Mesendoderm (in vitro differentiated cells): ENCODE measurements around the gene CCND3.
A peak's percentile ranks its signal among the peaks of the same experiment; 100 is the strongest.

Experiments
- DNase-seq: peaks from one replicate; pipeline ENCODE4 v3.0.0; 2013
- H2AK5ac ChIP-seq: 2 replicates; pipeline ENCODE4 v1.6.1; 2013; ENCODE audit warnings: low read length, inconsistent platforms
- H2BK120ac ChIP-seq: 2 replicates; pipeline ENCODE4 v1.6.1; 2013; ENCODE audit warnings: low read depth, mild to moderate bottlenecking, low read length, moderate library complexity, mixed read lengths
- H2BK15ac ChIP-seq: replicated peaks from 2 replicates; pipeline ENCODE4 v1.6.1; 2013; ENCODE audit warnings: low read depth, mild to moderate bottlenecking, moderate library complexity
- H2BK5ac ChIP-seq: 2 replicates; pipeline ENCODE4 v1.6.1; 2013; ENCODE audit warnings: low read length, inconsistent platforms
- H3K18ac ChIP-seq: 2 replicates; pipeline ENCODE4 v1.6.1; 2013; ENCODE audit warnings: mild to moderate bottlenecking, low read length, mixed read lengths
- H3K23ac ChIP-seq: one replicate; pipeline ENCODE4 v1.6.1; 2013; ENCODE audit warnings: low read length
- H3K27ac ChIP-seq: 2 replicates; pipeline ENCODE4 v1.5.1; 2013; ENCODE audit warnings: low read depth, mild to moderate bottlenecking, inconsistent platforms, low read length, moderate library complexity
- H3K27me3 ChIP-seq: 2 replicates; pipeline ENCODE4 v1.6.1; 2013; ENCODE audit warnings: low read length, control low read depth, mild to moderate bottlenecking, inconsistent platforms; ENCODE audit not compliant: insufficient read depth, poor library complexity
- H3K36me3 ChIP-seq: 2 replicates; pipeline ENCODE4 v1.6.1; 2013; ENCODE audit warnings: low read length, inconsistent platforms; ENCODE audit not compliant: control insufficient read depth, insufficient read depth
- H3K4ac ChIP-seq: one replicate; pipeline ENCODE4 v1.6.1; 2013; ENCODE audit warnings: low read depth, mild to moderate bottlenecking, low read length, moderate library complexity
- H3K4me1 ChIP-seq: 2 replicates; pipeline ENCODE4 v1.6.1; 2013; ENCODE audit warnings: low read depth, low read length, inconsistent platforms; ENCODE audit not compliant: control insufficient read depth
- H3K4me2 ChIP-seq: 2 replicates; pipeline ENCODE4 v1.6.1; 2013; ENCODE audit warnings: low read length
- H3K4me3 ChIP-seq: 2 replicates; pipeline ENCODE4 v1.5.1; 2013; ENCODE audit warnings: mild to moderate bottlenecking, low read length
- H3K56ac ChIP-seq: one replicate; pipeline ENCODE4 v1.6.1; 2013; ENCODE audit warnings: low read length
- H3K79me1 ChIP-seq: 2 replicates; pipeline ENCODE4 v1.6.1; 2013; ENCODE audit warnings: low read length, inconsistent platforms
- H3K79me2 ChIP-seq: 2 replicates; pipeline ENCODE4 v1.6.1; 2013; ENCODE audit warnings: mild to moderate bottlenecking, low read length; ENCODE audit not compliant: control insufficient read depth, insufficient read depth
- H3K9ac ChIP-seq: 2 replicates; pipeline ENCODE4 v1.6.1; 2013; ENCODE audit warnings: low read length, inconsistent platforms
- H4K5ac ChIP-seq: one replicate; pipeline ENCODE4 v1.6.1; 2013; ENCODE audit warnings: low read length
- H4K8ac ChIP-seq: one replicate; pipeline ENCODE4 v1.6.1; 2013; ENCODE audit warnings: low read depth, mild to moderate bottlenecking, control low read depth, low read length, moderate library complexity
- WGBS: extraction: QIAGEN DNeasy Blood & Tissue Kit; methylation state at CpG from one replicate; pipeline ENCODE4 v1.1.7; 2013; ENCODE audit warnings: low lambda C conversion rate, missing lambda C conversion rate; ENCODE audit not compliant: insufficient coverage; ENCODE audit errors: extremely low coverage; 5-methylcytosine and 5-hydroxymethylcytosine counted together

CCND3 gene

DNA sequence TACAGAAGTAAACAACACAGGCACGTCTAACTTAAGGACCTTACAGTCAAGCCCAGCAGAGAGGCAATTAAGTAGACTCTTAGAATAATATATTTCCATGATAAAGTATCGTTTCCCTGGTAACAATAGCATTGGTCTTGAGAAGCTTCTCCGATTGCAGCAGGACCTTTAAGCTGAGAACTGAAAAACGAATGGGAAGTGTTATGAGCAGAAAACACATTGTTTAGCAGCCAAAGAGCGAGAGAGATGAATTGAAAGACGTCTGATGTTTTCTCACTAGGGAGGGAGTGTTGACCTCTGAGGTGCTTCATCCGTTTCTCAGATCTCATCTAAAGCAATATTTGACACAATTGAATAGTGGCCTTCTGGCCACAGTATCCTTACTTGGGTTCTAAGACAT, 19.5 kb downstream of the CCND3 start:
- Histone ChIP-seq H3K18ac (no peak overlapping the region), H4K5ac (no peak overlapping the region), H3K4ac (no peak overlapping the region), H3K27ac (no peak overlapping the region), H3K36me3 (peaks cover 5% of the 10 kb centered on the region), H3K4me1 (peaks cover 5% of the 10 kb centered on the region), H2BK5ac (no peak overlapping the region), H4K8ac (no peak overlapping the region), H2BK15ac (no peak overlapping the region), H3K79me1 (peaks cover 25% of the 10 kb centered on the region), H3K79me2 (peaks cover 52% of the 10 kb centered on the region), H3K23ac (no peak overlapping the region), H3K56ac (peak overlapping the region; percentile 100), H3K27me3 (peaks cover 2% of the 10 kb centered on the region), H2AK5ac (peak overlapping the region; percentile 82), H3K4me3 (peak overlapping the region; percentile 99), H3K9ac (peak overlapping the region; percentile 100), H2BK120ac (no peak overlapping the region), H3K4me2 (peak overlapping the region; percentile 98)
- no CpG with 5 or more reads among the region's 7 CpGs for WGBS
- DNase-seq = no peak

GRCh38 chr6:41921712-41921998, 20.0 kb downstream of the CCND3 start:
- H3K4me3 ChIP-seq = peak overlapping the region; percentile 99
- peak overlapping the region; percentile 90 for H4K8ac ChIP-seq
- peaks cover 23% of the 10 kb centered on the region for H3K79me1 ChIP-seq
- peaks cover 2% of the 10 kb centered on the region for H3K27me3 ChIP-seq
- peaks cover 50% of the 10 kb centered on the region for H3K79me2 ChIP-seq
- peak overlapping the region; percentile 98 for H3K4me2 ChIP-seq
- H4K5ac ChIP-seq = no peak overlapping the region
- no peak overlapping the region for H2BK15ac ChIP-seq
- no peak overlapping the region for H3K23ac ChIP-seq
- peaks cover 5% of the 10 kb centered on the region for H3K4me1 ChIP-seq
- H3K36me3 ChIP-seq = peaks cover 3% of the 10 kb centered on the region
- no CpG with 5 or more reads among the region's 20 CpGs for WGBS
- H3K4ac ChIP-seq = peak overlapping the region; percentile 95
- peak overlapping the region; percentile 100 for H3K56ac ChIP-seq
- peak overlapping the region; percentile 82 for H2AK5ac ChIP-seq
- H2BK120ac ChIP-seq = no peak overlapping the region
- H3K18ac ChIP-seq = peak overlapping the region; percentile 65
- peak overlapping the region; percentile 100 for H3K9ac ChIP-seq
- no peak for DNase-seq
- H2BK5ac ChIP-seq = peak overlapping the region; percentile 45
- H3K27ac ChIP-seq = peak overlapping the region; percentile 8

- Histone ChIP-seq H3K4me1 (peaks cover 5% of the 10 kb centered on the region), H3K23ac (no peak within 1 kb of the TSS), H4K5ac (peak within 1 kb of the TSS; percentile 98), H2AK5ac (peak within 1 kb of the TSS; percentile 82), H3K79me1 (peaks cover 23% of the 10 kb centered on the region), H3K79me2 (peaks cover 50% of the 10 kb centered on the region), H3K4me2 (peak within 1 kb of the TSS; percentile 98), H3K56ac (peak within 1 kb of the TSS; percentile 100), H2BK15ac (no peak within 1 kb of the TSS), H3K27me3 (peaks cover 2% of the 10 kb centered on the region), H2BK5ac (peak within 1 kb of the TSS; percentile 99), H3K27ac (peak within 1 kb of the TSS; percentile 89), H3K4ac (peak within 1 kb of the TSS; percentile 95), H3K18ac (peak within 1 kb of the TSS; percentile 89), H3K4me3 (peak within 1 kb of the TSS; percentile 99), H2BK120ac (no peak within 1 kb of the TSS), H3K9ac (peak within 1 kb of the TSS; percentile 100), H4K8ac (peak within 1 kb of the TSS; percentile 90), H3K36me3 (peaks cover 3% of the 10 kb centered on the region)
- WGBS = no CpG with 5 or more reads among the region's 55 CpGs
- DNase-seq = peak; percentile 98
Measured at GRCh38 chr6:41920921-41921711, 20.5 kb downstream of the CCND3 start, which contains the start of the genes BYSL and MED20. BYSL (plus strand) TSS chr6:41921499; CDS start chr6:41921563, 64 bp downstream. MED20 (minus strand) TSS chr6:41921139; CDS start chr6:41921018, 121 bp downstream.

GRCh38 chr6:41917528-41917927, 24.1 kb downstream of the CCND3 start:
- Histone ChIP-seq H2BK120ac (no peak overlapping the region), H3K23ac (no peak overlapping the region), H3K27me3 (peaks cover 2% of the 10 kb centered on the region), H3K4me1 (peaks cover 5% of the 10 kb centered on the region), H4K5ac (no peak overlapping the region), H3K27ac (no peak overlapping the region), H3K36me3 (peaks cover 2% of the 10 kb centered on the region), H3K4me3 (no peak overlapping the region), H3K4me2 (no peak overlapping the region), H3K9ac (no peak overlapping the region), H3K56ac (no peak overlapping the region), H2BK15ac (no peak overlapping the region), H3K79me2 (peaks cover 21% of the 10 kb centered on the region), H3K18ac (no peak overlapping the region), H2BK5ac (no peak overlapping the region), H3K4ac (no peak overlapping the region), H4K8ac (no peak overlapping the region), H2AK5ac (no peak overlapping the region), H3K79me1 (peaks cover 18% of the 10 kb centered on the region)
- no CpG with 5 or more reads among the region's 4 CpGs for WGBS
- peak; percentile 85 for DNase-seq

- Histone ChIP-seq H3K23ac (no peak overlapping the region), H2BK15ac (no peak overlapping the region), H3K27ac (no peak overlapping the region), H3K18ac (no peak overlapping the region), H3K79me2 (peaks cover 5% of the 10 kb centered on the region), H2AK5ac (no peak overlapping the region), H3K4ac (no peak overlapping the region), H2BK120ac (no peak overlapping the region), H3K4me3 (no peak overlapping the region), H4K5ac (no peak overlapping the region), H3K36me3 (peaks cover 2% of the 10 kb centered on the region), H4K8ac (no peak overlapping the region), H3K4me1 (peaks cover 3% of the 10 kb centered on the region), H3K27me3 (no peaks in the 10 kb centered on the region), H3K9ac (no peak overlapping the region), H3K4me2 (no peak overlapping the region), H3K79me1 (peaks cover 13% of the 10 kb centered on the region), H2BK5ac (no peak overlapping the region), H3K56ac (no peak overlapping the region)
- WGBS = no CpG with 5 or more reads among the region's 4 CpGs
- no peak for DNase-seq
Measured at GRCh38 chr6:41914869-41915530, 26.6 kb downstream of the CCND3 start.
